Left renal pelvis (tissue), 4 donors: ENCODE measurements around the gene SLC41A3. TPM values are rescaled to one million over a fixed set of nuclear protein-coding genes. Genes with fewer than 3 reads are reported as not detected.

Source experiments
- DNase-seq, 4 donors: peaks; one replicate each; pipeline ENCODE4 v3.0.0-alpha.2; 2013; ENCODE audit warnings: low read depth in 4 of 4, low spot score in 3 of 4
- polyA plus RNA-seq, 4 donors: library from polyadenylated mRNA; unstranded; fragments of 120-200 nt; gene quantifications; one replicate each; pipeline ENCODE4 v1.2.1, GENCODE V29; 2013; ENCODE audit not compliant: insufficient read length in 4 of 4

SLC41A3 gene
- polyA plus RNA-seq, 4 donors: 71.9 to 92.4 (median 76.3) TPM

- DNase-seq: no peak
These were observed 50.7 kb downstream of the SLC41A3 start for GRCh38 chr3:126033051-126033745.

GRCh38 chr3:126031981-126032471 is 51.9 kb downstream of the SLC41A3 start:
- DNase-seq: no peak

- no peak for DNase-seq
These were observed 53.5 kb downstream of the SLC41A3 start for GRCh38 chr3:126030455-126030854.

- DNase-seq: no peak
These were observed 54.7 kb downstream of the SLC41A3 start for GRCh38 chr3:126029241-126029640.

GRCh38 chr3:126028096-126028495 is 55.8 kb downstream of the SLC41A3 start:
- no peak for DNase-seq

GRCh38 chr3:126026761-126027160 is 57.2 kb downstream of the SLC41A3 start:
- DNase-seq: no peak

- DNase-seq: no peak
These were observed 57.6 kb downstream of the SLC41A3 start for GRCh38 chr3:126026277-126026751.

GRCh38 chr3:126025862-126026261 is 58.1 kb downstream of the SLC41A3 start:
- DNase-seq: no peak

GRCh38 chr3:126025116-126025729 is 58.7 kb downstream of the SLC41A3 start:
- no peak for DNase-seq

- DNase-seq: no peak
These were observed 59.7 kb downstream of the SLC41A3 start for GRCh38 chr3:126024049-126024854.

- no peak for DNase-seq
These were observed 60.5 kb downstream of the SLC41A3 start for GRCh38 chr3:126023390-126023789.

GRCh38 chr3:126022741-126023359 is 61.1 kb downstream of the SLC41A3 start:
- DNase-seq: no peak

- no peak for DNase-seq
These were observed 62.2 kb downstream of the SLC41A3 start for GRCh38 chr3:126021702-126022101.

GRCh38 chr3:126021224-126021623 is 62.7 kb downstream of the SLC41A3 start:
- DNase-seq: peak; percentile 14 to 41 (median 36)

- DNase-seq: no peak
These were observed 64.2 kb downstream of the SLC41A3 start for GRCh38 chr3:126019683-126020082.

GRCh38 chr3:126018995-126019394 is 64.9 kb downstream of the SLC41A3 start:
- no peak for DNase-seq

- no peak for DNase-seq
These were observed 65.4 kb downstream of the SLC41A3 start for GRCh38 chr3:126018545-126018944.

GRCh38 chr3:126017362-126017761 is 66.6 kb downstream of the SLC41A3 start:
- DNase-seq: no peak

GRCh38 chr3:126016616-126017015 is 67.3 kb downstream of the SLC41A3 start:
- DNase-seq: no peak

GRCh38 chr3:126015075-126015474 is 68.8 kb downstream of the SLC41A3 start:
- DNase-seq: no peak

- no peak for DNase-seq
These were observed 69.7 kb downstream of the SLC41A3 start for GRCh38 chr3:126014252-126014651.
